ENCODE data around the gene FRY.

The FRY gene

GRCh38 chr13:32142115-32142514 lies 110.5 kb downstream of the FRY start:
- POLR2A ChIA-PET: no interaction called here
- TF ChIP-seq NFRKB (IDR thresholded peaks at IDR 0.05): no peak
- no peak for TF ChIP-seq ZNF384 (IDR thresholded peaks at IDR 0.05)
- TF ChIP-seq SP1 (IDR thresholded peaks at IDR 0.05): no peak
- TF ChIP-seq TARDBP (IDR thresholded peaks at IDR 0.05): no peak
- TF ChIP-seq HDGF (IDR thresholded peaks at IDR 0.05; ENCODE audit: borderline replicate concordance): no peak
- TF ChIP-seq CTBP1 (IDR thresholded peaks at IDR 0.05; ENCODE audit: borderline replicate concordance): no peak
- no peak for TF ChIP-seq ELF4 (IDR thresholded peaks at IDR 0.05)
- no peak for TF ChIP-seq ARNT (IDR thresholded peaks at IDR 0.05)
- no peak for TF ChIP-seq FOXK2 (IDR thresholded peaks at IDR 0.05)
- TF ChIP-seq LEF1 (IDR thresholded peaks at IDR 0.05; ENCODE audit: borderline replicate concordance): no peak
- TF ChIP-seq FOXA1 (IDR thresholded peaks at IDR 0.05): no peak
- TF ChIP-seq PKNOX1 (IDR thresholded peaks at IDR 0.05): no peak
- TF ChIP-seq SUZ12 (IDR thresholded peaks at IDR 0.05): no peak

DNA sequence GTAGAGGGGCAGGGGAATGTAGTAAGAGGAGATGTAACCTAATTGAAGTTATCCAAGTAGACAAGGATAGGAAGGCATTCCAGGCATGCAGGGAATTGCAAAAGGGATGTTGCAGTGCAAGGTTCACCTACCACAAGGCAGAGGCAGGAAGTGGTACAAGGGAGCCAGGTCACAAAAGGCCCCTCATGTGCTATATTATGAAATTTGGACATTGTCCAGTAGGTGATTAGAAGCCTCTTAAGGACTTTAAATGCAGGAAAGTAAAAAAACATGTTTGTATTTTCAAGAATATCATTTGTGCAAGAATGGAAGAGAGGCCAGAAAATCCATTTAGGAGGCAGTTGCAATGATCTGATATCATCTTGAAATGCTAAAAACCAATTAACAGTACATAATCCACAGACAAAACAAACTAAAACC lies 111.4 kb downstream of the FRY start:
- POLR2A ChIA-PET: no interaction called here
- no peak for DNase-seq (ENCODE audit: extremely low spot score)
- CTCF ChIA-PET: no interaction called here
- TF ChIP-seq TARDBP (IDR thresholded peaks at IDR 0.05) (no peak), HDGF (IDR thresholded peaks at IDR 0.05; ENCODE audit: borderline replicate concordance) (no peak), BHLHE40 (IDR thresholded peaks at IDR 0.05; ENCODE audit: borderline replicate concordance) (no peak)

More at GRCh38 chr13:32142115-32142514, 110.5 kb downstream of the FRY start:
- no peak for DNase-seq (ENCODE audit: extremely low spot score)
- CTCF ChIA-PET: no interaction called here

GRCh38 chr13:32147193-32147592 lies 115.6 kb downstream of the FRY start:
- ChIA-PET CTCF (no interaction called here), POLR2A (no interaction called here)

DNA sequence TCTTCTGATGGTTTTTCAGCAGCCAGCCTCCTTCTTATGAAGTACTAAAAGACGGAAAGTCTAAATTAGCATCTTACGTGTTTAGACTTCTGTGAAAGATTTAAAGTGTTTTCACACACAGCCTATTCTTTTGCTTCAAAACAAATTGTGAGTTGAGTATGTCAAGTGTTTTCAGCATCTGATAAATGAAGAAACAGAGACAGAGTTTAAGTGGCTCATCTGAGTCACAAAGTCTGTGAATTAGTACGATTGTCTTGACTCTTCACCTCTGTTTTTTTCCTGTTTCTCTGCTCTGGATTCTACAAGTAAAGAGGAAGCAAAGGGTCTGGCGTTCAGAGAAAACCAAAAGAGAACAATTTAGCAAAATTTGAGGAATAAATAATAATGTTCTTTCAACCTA lies 116.4 kb downstream of the FRY start:
- TF ChIP-seq SUZ12 (IDR thresholded peaks at IDR 0.05): no peak
- no peak for TF ChIP-seq NFRKB (IDR thresholded peaks at IDR 0.05)
- TF ChIP-seq TARDBP (IDR thresholded peaks at IDR 0.05): no peak
- no peak for DNase-seq (ENCODE audit: extremely low spot score)
- ChIA-PET CTCF (no interaction called here), POLR2A (no interaction called here)

More at GRCh38 chr13:32147193-32147592, 115.6 kb downstream of the FRY start:
- DNase-seq (ENCODE audit: extremely low spot score): no peak
- TF ChIP-seq FOXK2 (IDR thresholded peaks at IDR 0.05) (no peak), ARNT (IDR thresholded peaks at IDR 0.05) (no peak)

GRCh38 chr13:32150239-32150638 lies 118.7 kb downstream of the FRY start:
- ChIA-PET POLR2A (no interaction called here), CTCF (no interaction called here)
- TF ChIP-seq ZNF384 (IDR thresholded peaks at IDR 0.05): no peak
- no peak for TF ChIP-seq PKNOX1 (IDR thresholded peaks at IDR 0.05)
- TF ChIP-seq TARDBP (IDR thresholded peaks at IDR 0.05): no peak
- no peak for TF ChIP-seq FOXM1 (IDR thresholded peaks at IDR 0.05; ENCODE audit: borderline replicate concordance)
- TF ChIP-seq FOXK2 (IDR thresholded peaks at IDR 0.05): no peak
- TF ChIP-seq SUZ12 (IDR thresholded peaks at IDR 0.05): no peak
- DNase-seq (ENCODE audit: extremely low spot score): no peak

- DNase-seq (ENCODE audit: extremely low spot score): no peak
- POLR2A ChIA-PET: no interaction called here
- CTCF ChIA-PET: no interaction called here
- TF ChIP-seq PKNOX1 (IDR thresholded peaks at IDR 0.05) (no peak), BHLHE40 (IDR thresholded peaks at IDR 0.05; ENCODE audit: borderline replicate concordance) (no peak), FOXA1 (IDR thresholded peaks at IDR 0.05) (no peak), SP1 (IDR thresholded peaks at IDR 0.05) (no peak), ELF4 (IDR thresholded peaks at IDR 0.05) (no peak), FOXK2 (IDR thresholded peaks at IDR 0.05) (no peak), SUZ12 (IDR thresholded peaks at IDR 0.05) (no peak)
Measured at GRCh38 chr13:32150794-32151193, 119.2 kb downstream of the FRY start.

DNA sequence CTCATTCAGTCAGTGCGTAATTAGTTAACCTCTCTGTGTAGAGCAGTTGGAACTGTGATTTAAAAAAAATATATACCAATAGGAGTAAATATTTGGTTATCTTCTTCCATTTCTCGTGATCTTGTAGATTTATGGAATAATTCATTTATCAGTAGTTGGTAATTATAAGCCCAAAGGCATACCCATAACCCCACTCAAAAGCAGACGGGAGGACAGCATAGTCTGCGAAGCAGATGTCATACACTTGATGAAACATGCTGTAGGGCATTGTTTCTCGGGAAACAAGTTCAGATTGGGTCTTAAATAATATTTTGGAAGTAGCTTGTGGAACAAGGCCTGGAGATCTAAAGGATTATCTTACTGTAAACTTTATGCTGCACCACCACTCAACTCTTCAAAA lies 119.7 kb downstream of the FRY start:
- POLR2A ChIA-PET: no interaction called here
- CTCF ChIA-PET: no interaction called here
- TF ChIP-seq FOXK2 (IDR thresholded peaks at IDR 0.05): no peak
- no peak for TF ChIP-seq BHLHE40 (IDR thresholded peaks at IDR 0.05; ENCODE audit: borderline replicate concordance)
- no peak for TF ChIP-seq FOXM1 (IDR thresholded peaks at IDR 0.05; ENCODE audit: borderline replicate concordance)
- TF ChIP-seq ZNF384 (IDR thresholded peaks at IDR 0.05): no peak
- no peak for TF ChIP-seq L3MBTL2 (conservative IDR thresholded peaks at IDR 0.05)
- no peak for TF ChIP-seq ELF4 (IDR thresholded peaks at IDR 0.05)
- TF ChIP-seq LEF1 (IDR thresholded peaks at IDR 0.05; ENCODE audit: borderline replicate concordance): no peak
- TF ChIP-seq PKNOX1 (IDR thresholded peaks at IDR 0.05): no peak
- no peak for TF ChIP-seq ARNT (IDR thresholded peaks at IDR 0.05)
- no peak for TF ChIP-seq HDGF (IDR thresholded peaks at IDR 0.05; ENCODE audit: borderline replicate concordance)
- TF ChIP-seq SUZ12 (IDR thresholded peaks at IDR 0.05): no peak
- TF ChIP-seq CTBP1 (IDR thresholded peaks at IDR 0.05; ENCODE audit: borderline replicate concordance): no peak
- TF ChIP-seq SP1 (IDR thresholded peaks at IDR 0.05): no peak
- no peak for TF ChIP-seq TARDBP (IDR thresholded peaks at IDR 0.05)
- no peak for DNase-seq (ENCODE audit: extremely low spot score)
